H7 (cell line): ENCODE data around the gene FIGNL1. TPM values are rescaled to one million over a fixed set of nuclear protein-coding genes. Genes with fewer than 3 reads are reported as not detected.

Experiments used
- DNase-seq: peaks from one replicate; pipeline ENCODE4 v3.0.0; 2012
- H3K27me3 ChIP-seq: 2 replicates; pipeline ENCODE4 v1.6.0; 2011; ENCODE audit warnings: mild to moderate bottlenecking, low read length; ENCODE audit not compliant: control insufficient read depth, insufficient read depth
- H3K36me3 ChIP-seq: replicated peaks from 2 replicates; pipeline ENCODE4 v1.5.1; 2011; ENCODE audit warnings: low read length; ENCODE audit not compliant: control insufficient read depth, insufficient read depth
- H3K4me3 ChIP-seq: 2 replicates; pipeline ENCODE4 v1.5.1; 2011; ENCODE audit warnings: low read depth, mild to moderate bottlenecking, control low read depth, low read length, moderate library complexity; ENCODE audit not compliant: insufficient read depth
- total RNA-seq: library from RNA; depleted of rRNA; stranded (reverse); fragments of >200 nt; shearing (Covaris generic); gene quantifications from 2 replicates; pipeline ENCODE4 v1.2.3, GENCODE V29; 2014; rRNA removed

The FIGNL1 gene
- 19.2 and 24.2 TPM in 2 replicates for total RNA-seq

- Histone ChIP-seq H3K36me3 (peaks cover 1% of the 10 kb centered on the region), H3K27me3 (no peaks in the 10 kb centered on the region), H3K4me3 (peak within 1 kb of the TSS; percentile 76)
- DNase-seq: peak; percentile 88
Measured at GRCh38 chr7:50449881-50450589, at the start of gene FIGNL1. Gene FIGNL1, minus strand, starts transcription at chr7:50450350. Its CDS starts 3,063 bp downstream, at chr7:50447287.

DNA sequence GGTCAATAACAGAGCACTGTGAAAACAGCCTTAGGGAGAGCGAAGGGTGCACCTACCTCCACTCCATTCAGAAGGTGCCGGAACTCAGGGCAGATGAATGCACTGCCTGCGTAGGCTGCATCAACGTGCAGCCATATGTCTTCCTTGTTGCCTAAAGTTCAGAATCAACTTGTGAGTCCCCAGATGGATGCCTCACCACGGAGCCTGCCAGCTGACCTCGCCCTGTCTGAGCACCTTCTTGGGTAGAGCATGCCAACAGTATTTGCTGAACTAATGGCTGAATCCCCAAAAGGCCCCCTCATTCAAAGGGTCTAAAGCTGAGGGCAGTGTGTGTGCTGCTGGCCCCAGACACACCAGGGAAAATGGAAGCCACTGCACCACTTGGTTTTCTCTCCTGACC lies 48.9 kb upstream of the FIGNL1 start:
- Histone ChIP-seq H3K4me3 (no peak overlapping the region), H3K36me3 (no peaks in the 10 kb centered on the region), H3K27me3 (no peaks in the 10 kb centered on the region)
- no peak for DNase-seq

GRCh38 chr7:50497968-50498367 lies 47.8 kb upstream of the FIGNL1 start:
- H3K36me3 ChIP-seq: no peaks in the 10 kb centered on the region
- no peaks in the 10 kb centered on the region for H3K27me3 ChIP-seq
- DNase-seq: no peak
- H3K4me3 ChIP-seq: no peak overlapping the region

DNA sequence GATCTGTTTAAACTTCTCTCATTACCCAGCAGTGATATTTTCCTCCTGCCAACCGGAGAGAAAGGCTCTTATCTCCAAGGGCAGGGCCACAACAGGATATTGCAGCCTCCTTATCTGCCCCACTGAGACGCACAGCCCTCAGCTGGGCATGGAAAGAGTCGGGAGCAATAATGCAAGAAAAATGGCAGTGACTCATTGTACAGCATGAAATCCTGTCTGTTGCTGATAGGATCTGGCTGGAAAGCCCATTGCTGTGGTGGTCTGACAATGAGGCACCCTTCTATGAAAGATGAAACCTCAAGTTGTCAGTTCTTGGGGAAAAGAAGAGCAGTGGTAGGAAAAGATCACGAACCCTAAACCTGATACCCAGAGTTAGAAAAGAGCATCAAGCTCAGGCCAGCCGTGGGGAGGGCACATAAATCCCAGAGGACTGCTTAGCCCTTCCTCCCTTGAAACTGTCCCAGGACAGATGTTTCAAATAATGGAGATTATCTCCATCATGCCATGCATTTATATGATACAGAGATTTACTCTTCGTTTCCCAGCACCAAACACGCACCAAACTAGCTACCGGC lies 47.0 kb upstream of the FIGNL1 start:
- Histone ChIP-seq H3K36me3 (no peaks in the 10 kb centered on the region), H3K27me3 (no peaks in the 10 kb centered on the region), H3K4me3 (no peak overlapping the region)
- no peak for DNase-seq

DNA sequence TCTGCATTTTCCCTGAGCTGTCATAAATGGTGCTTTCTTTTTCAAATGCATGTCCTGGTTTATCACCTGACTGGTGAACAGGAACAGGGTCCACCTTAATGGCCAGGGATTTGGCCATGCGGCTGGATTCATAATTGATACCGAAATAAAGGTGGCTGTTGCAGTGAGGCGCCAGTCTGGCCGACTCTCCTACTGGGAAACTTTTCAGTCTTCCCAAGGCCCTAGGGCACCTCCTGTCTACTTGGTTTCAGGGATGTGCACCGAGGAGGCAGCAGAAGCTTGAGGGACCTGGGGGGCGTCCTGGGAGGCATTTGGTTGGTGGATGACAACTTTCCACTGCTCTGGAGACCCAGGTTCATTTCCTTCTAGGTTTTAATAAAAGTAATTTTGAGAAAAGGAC lies 46.4 kb upstream of the FIGNL1 start:
- Histone ChIP-seq H3K36me3 (no peaks in the 10 kb centered on the region), H3K4me3 (no peak overlapping the region), H3K27me3 (no peaks in the 10 kb centered on the region)
- no peak for DNase-seq

DNA sequence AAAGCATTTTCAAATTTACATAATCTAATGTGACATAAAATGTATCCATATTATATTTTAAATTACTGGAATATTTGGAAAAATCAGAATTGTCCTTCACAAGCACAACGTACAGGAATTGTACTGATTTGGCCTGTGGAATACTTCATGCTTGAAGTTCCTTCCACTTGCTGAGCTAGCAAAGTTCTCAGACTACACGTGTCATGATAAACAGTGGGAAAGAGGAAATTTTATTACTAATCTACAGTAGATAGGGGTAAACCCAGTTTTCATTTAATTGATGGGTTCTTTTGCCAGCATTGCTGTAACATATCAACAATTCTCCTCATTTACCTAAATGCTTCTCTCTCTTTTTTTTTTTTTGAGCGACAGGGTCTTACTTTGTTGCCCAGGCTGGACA lies 45.6 kb upstream of the FIGNL1 start:
- DNase-seq: no peak
- no peaks in the 10 kb centered on the region for H3K27me3 ChIP-seq

DNA sequence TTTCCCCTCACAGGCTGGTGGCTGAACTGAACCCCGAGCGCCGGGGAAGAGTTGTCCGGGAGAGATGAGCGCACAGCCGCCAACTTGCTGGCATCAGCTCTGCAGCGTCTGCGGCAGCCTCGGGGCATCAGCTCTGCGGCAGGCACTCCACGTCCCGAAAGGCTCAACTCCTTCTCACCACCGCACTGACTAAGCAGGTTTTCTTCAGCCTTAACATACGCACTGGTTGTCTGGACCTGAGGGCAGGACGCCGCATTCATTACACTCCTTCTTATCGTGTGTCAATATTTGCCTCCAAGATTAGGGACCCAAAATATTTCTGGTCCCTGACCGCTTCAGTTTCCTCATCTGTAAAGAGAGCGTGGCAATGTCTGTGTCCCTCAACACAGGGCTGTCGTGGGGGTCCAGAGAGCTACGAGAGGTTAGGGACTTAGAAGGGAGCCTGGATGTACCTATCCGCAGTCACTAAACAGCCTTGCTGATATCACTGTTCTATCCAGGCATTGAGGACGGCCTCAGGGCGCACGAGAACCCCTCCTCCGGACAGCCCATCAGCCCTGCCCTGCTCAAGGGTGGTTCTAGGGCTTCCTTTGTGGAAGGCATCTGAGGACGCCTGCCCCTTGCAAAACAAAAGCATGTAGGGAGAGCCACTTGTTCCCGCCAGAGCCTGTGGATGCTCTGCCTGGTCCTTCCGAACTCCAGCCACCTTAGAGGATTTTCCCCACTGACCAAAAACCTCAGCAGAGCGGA lies 42.8 kb upstream of the FIGNL1 start:
- no peaks in the 10 kb centered on the region for H3K27me3 ChIP-seq
- no peak overlapping the region for H3K4me3 ChIP-seq
- H3K36me3 ChIP-seq: no peaks in the 10 kb centered on the region
- DNase-seq: no peak

More for the DNA sequence above, 45.6 kb upstream of the FIGNL1 start:
- Histone ChIP-seq H3K36me3 (no peaks in the 10 kb centered on the region), H3K4me3 (no peak overlapping the region)

DNA sequence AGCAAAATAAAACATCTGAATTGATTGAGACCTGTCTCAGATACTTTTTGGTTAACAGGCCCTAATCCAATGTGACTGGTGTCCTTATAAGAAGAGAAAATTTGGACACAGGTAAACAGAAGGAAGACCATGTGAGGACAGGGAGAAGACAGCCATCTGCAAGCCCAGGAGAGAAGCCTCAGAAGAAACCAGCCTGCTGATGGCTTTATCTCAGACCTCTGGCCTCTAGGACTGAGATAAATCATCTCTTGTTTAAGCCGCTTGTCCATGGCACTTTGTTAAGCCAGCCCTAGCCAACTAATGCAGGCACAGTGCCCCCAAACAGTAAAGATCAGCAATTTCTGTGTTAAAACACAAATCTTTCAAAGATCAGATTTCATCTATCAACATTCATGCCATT lies 41.8 kb upstream of the FIGNL1 start:
- DNase-seq: no peak
- Histone ChIP-seq H3K27me3 (no peaks in the 10 kb centered on the region), H3K4me3 (no peak overlapping the region), H3K36me3 (no peaks in the 10 kb centered on the region)

DNA sequence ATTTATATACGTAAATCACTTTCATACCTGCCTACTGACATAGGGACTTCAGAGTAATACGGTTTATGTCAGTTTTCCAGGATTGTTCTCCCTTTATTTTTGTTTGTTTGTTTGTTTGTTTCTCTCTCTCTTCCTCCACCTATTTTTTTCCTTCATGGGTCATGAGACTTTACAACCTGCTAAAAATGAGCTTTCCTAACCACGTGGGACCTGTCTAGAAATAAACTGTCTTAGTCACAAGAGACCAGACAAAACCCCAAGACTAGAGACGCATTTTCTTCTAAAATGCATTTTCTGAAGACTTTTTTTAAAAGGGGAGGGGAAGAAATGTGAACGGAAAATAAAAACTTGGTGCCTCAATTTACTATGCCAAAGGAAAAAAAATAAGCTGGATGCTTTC lies 41.1 kb upstream of the FIGNL1 start:
- no peak for DNase-seq
- H3K27me3 ChIP-seq: no peaks in the 10 kb centered on the region
- no peaks in the 10 kb centered on the region for H3K36me3 ChIP-seq
- H3K4me3 ChIP-seq: no peak overlapping the region

- Histone ChIP-seq H3K36me3 (no peaks in the 10 kb centered on the region), H3K27me3 (no peaks in the 10 kb centered on the region)
- DNase-seq: no peak
Measured at GRCh38 chr7:50488379-50488778, 38.2 kb upstream of the FIGNL1 start.

DNA sequence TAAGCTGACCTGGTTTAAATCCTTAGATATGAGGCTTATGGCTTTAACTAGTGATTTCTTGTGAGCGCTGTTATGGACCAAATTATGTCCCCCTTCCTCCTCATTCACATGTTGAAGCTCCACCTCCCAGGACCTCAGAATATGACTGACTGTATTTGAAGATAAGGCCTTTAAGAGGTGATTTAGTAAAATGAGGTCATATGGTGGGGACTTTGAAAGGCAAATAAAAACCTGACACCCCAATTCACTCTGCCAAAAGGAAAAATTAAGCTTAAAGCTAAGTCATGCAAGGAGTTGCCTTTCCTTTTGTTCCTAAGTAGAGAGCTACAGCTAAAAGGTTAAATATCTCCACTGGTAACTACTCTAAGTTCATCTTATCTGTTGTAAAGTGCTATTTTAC lies 36.4 kb upstream of the FIGNL1 start:
- H3K4me3 ChIP-seq: no peak overlapping the region
- no peak for DNase-seq
- no peaks in the 10 kb centered on the region for H3K36me3 ChIP-seq
- H3K27me3 ChIP-seq: no peaks in the 10 kb centered on the region

More at GRCh38 chr7:50488379-50488778, 38.2 kb upstream of the FIGNL1 start:
- no peak overlapping the region for H3K4me3 ChIP-seq

DNA sequence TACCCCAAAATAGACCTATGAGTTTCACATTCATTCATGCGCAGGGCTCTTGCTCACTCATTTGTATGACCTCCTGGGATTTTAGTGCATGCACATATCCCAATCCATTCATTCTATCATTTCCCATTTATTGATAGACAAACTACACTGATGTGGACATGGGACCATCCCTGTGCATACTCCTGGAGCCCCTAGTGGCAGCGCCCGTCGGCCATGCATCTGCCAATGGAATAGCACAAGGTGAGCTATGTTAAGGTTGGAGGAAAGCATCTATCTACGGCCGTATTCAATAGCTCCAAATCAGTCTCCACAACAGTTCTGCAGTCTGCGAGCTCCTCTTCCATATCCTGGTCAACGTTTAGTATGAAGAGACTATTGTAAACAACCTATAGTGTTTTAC lies 31.7 kb upstream of the FIGNL1 start:
- H3K4me3 ChIP-seq: no peak overlapping the region
- H3K27me3 ChIP-seq: no peaks in the 10 kb centered on the region
- no peaks in the 10 kb centered on the region for H3K36me3 ChIP-seq
- no peak for DNase-seq

DNA sequence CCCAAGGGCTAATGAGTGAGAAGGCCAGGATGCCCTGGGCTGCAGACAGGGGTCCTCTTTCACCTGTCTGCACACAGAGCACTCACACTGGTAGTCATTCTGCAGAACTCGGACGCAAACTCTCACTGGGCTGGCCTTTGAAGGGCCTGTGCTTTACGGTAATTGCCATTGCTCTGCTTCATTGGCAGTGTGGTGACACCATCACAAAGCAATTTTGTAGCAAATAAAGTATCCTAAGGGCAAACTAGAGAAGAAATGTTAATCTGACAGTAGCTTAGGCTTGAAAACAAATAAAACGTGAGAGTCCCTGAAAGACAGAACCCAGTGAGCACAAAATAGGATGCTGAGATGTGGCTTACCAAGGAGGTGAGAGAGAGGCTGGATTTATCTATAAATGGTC lies 30.6 kb upstream of the FIGNL1 start:
- DNase-seq: no peak
- Histone ChIP-seq H3K4me3 (no peak overlapping the region), H3K36me3 (no peaks in the 10 kb centered on the region), H3K27me3 (no peaks in the 10 kb centered on the region)

- no peak for DNase-seq
- Histone ChIP-seq H3K36me3 (no peaks in the 10 kb centered on the region), H3K27me3 (no peaks in the 10 kb centered on the region), H3K4me3 (no peak overlapping the region)
Measured at GRCh38 chr7:50479743-50480517, 29.8 kb upstream of the FIGNL1 start.
